H1 (cell line): Measurements from ENCODE around the gene TNNI2. TPM values are rescaled to one million over a fixed set of nuclear protein-coding genes. Genes with fewer than 3 reads are reported as not detected.
"Not testable (repeated sequence)": the region's sequence is repeated elsewhere in the genome, so short reads cannot be mapped to it uniquely, and the experiment has no call there.

ENCODE experiments used
- CTCF ChIA-PET: fragments of 300-600 bp; sonication (Branson Sonifier 250); formaldehyde crosslinking; loops from one replicate; lab custom pipeline; 2021; ENCODE audit not compliant: partially characterized antibody; lab: Charles Lee
- POLR2A ChIA-PET: fragments of 300-600 bp; sonication (Branson Sonifier 250); formaldehyde crosslinking; loops from one replicate; lab custom pipeline; 2021; ENCODE audit warnings: inconsistent platforms; ENCODE audit not compliant: partially characterized antibody; lab: Charles Lee
- DNase-seq, 2 experiments: peaks; one replicate each; pipeline versions ENCODE4 v3.0.0 to v3.0.0-alpha.2; 2010 to 2022; ENCODE audit warnings: low spot score in 2 of 2, low read depth in 1 of 2, mixed read lengths in 1 of 2
- FAIRE-seq: peaks from 2 replicates; lab custom pipeline; 2011; peaks lifted over from hg19 to GRCh38; lab: Jason Lieb, UNC
- H2AFZ ChIP-seq: 2 replicates; pipeline ENCODE4 v1.8.1; 2012; ENCODE audit warnings: low read length, inconsistent platforms
- H2AK5ac ChIP-seq: 2 replicates; pipeline ENCODE4 v1.6.1; 2013; ENCODE audit warnings: low read depth, low read length
- H2BK120ac ChIP-seq: replicated peaks from 2 replicates; pipeline ENCODE3; 2013; ENCODE audit warnings: low read depth, low read length, inconsistent platforms
- H2BK12ac ChIP-seq: 2 replicates; pipeline ENCODE4 v1.6.1; 2013; ENCODE audit warnings: low read depth, low read length
- H2BK15ac ChIP-seq: 2 replicates; pipeline ENCODE4 v1.6.1; 2013; ENCODE audit warnings: low read length
- H2BK20ac ChIP-seq: 2 replicates; pipeline ENCODE4 v1.6.1; 2013; ENCODE audit warnings: low read length
- H2BK5ac ChIP-seq: 2 replicates; pipeline ENCODE4 v1.6.1; 2013; ENCODE audit warnings: low read depth, low read length
- H3K14ac ChIP-seq: 2 replicates; pipeline ENCODE4 v1.6.1; 2013; ENCODE audit warnings: inconsistent platforms; ENCODE audit not compliant: insufficient read length
- H3K18ac ChIP-seq: 2 replicates; pipeline ENCODE4 v1.6.1; 2013; ENCODE audit warnings: low read length; ENCODE audit errors: extremely low read depth
- H3K23ac ChIP-seq: 2 replicates; pipeline ENCODE4 v1.6.1; 2013; ENCODE audit warnings: inconsistent platforms; ENCODE audit not compliant: insufficient read length
- H3K23me2 ChIP-seq: 2 replicates; pipeline ENCODE4 v1.6.1; 2013; ENCODE audit warnings: low read depth, low read length
- H3K27ac ChIP-seq: 2 replicates; pipeline ENCODE4 v1.6.1; 2011; ENCODE audit warnings: low read depth, low read length, inconsistent platforms
- H3K27me3 ChIP-seq, 4 experiments: replicated peaks in 1 of 4; 1 replicate in 1 of 4; 2 replicates in 3 of 4; pipeline versions ENCODE4 v1.6.1 to v1.8.1; 2011 to 2013; ENCODE audit warnings: low read length in 3 of 4, mild to moderate bottlenecking in 3 of 4, inconsistent platforms in 2 of 4, mixed read lengths in 2 of 4, moderate library complexity in 1 of 4; ENCODE audit not compliant: control insufficient read depth in 3 of 4, insufficient read depth in 3 of 4; ENCODE audit errors: extremely low read depth in 1 of 4
- H3K36me3 ChIP-seq, 4 experiments: 2 replicates each; pipeline versions ENCODE4 v1.6.1 to v1.8.1; 2011 to 2013; ENCODE audit warnings: mild to moderate bottlenecking in 4 of 4, low read length in 3 of 4, moderate library complexity in 2 of 4, control low read depth in 1 of 4, inconsistent platforms in 1 of 4; ENCODE audit not compliant: insufficient read depth in 4 of 4, control insufficient read depth in 2 of 4
- H3K4ac ChIP-seq: replicated peaks from 2 replicates; pipeline ENCODE3; 2013; ENCODE audit warnings: low read length, low read depth, mixed read lengths, inconsistent platforms; ENCODE audit not compliant: insufficient read length
- H3K4me1 ChIP-seq, 4 experiments: replicated peaks in 1 of 4; 1 replicate in 1 of 4; 2 replicates in 3 of 4; pipeline versions ENCODE4 v1.6.1 to v1.8.1; 2011 to 2013; ENCODE audit warnings: low read length in 3 of 4, inconsistent platforms in 2 of 4, mixed read lengths in 1 of 4; ENCODE audit not compliant: insufficient read depth in 4 of 4, control insufficient read depth in 3 of 4
- H3K4me2 ChIP-seq, 2 experiments: 2 replicates each; pipeline versions ENCODE4 v1.6.1 to v1.8.1; 2011 to 2013; ENCODE audit warnings: low read depth in 2 of 2, low read length in 2 of 2, control low read depth in 1 of 2, inconsistent platforms in 1 of 2, mild to moderate bottlenecking in 1 of 2; ENCODE audit not compliant: insufficient read depth in 1 of 2
- H3K4me3 ChIP-seq, 4 experiments: fragments of 200-600, 300-600 bp in 1 of 4; sonication (generic), shearing (Covaris generic), sonication (Bioruptor Twin) in 1 of 4; 2 replicates each; pipeline versions ENCODE4 v1.5.1 to v1.8.1; 2011 to 2016; ENCODE audit warnings: low read length in 4 of 4, low read depth in 3 of 4, control low read depth in 2 of 4, inconsistent platforms in 2 of 4, mild to moderate bottlenecking in 2 of 4, mixed read lengths in 1 of 4, moderate library complexity in 1 of 4; ENCODE audit not compliant: insufficient read depth in 2 of 4; ENCODE audit errors: extremely low read depth in 1 of 4
- H3K56ac ChIP-seq: replicated peaks from 2 replicates; pipeline ENCODE3; 2013; ENCODE audit warnings: low read depth, mild to moderate bottlenecking, mixed read lengths, low read length, inconsistent platforms; ENCODE audit not compliant: insufficient read length
- H3K79me1 ChIP-seq: 2 replicates; pipeline ENCODE4 v1.6.1; 2013; ENCODE audit warnings: low read depth, low read length, control low read depth
- H3K79me2 ChIP-seq, 2 experiments: 2 replicates each; pipeline versions ENCODE4 v1.6.1 to v1.8.1; 2012 to 2013; ENCODE audit warnings: low read length in 2 of 2, mild to moderate bottlenecking in 2 of 2, inconsistent platforms in 1 of 2; ENCODE audit not compliant: insufficient read depth in 2 of 2, control insufficient read depth in 1 of 2
- H3K9ac ChIP-seq, 4 experiments: replicated peaks in 1 of 4; 1 replicate in 1 of 4; 2 replicates in 3 of 4; pipeline versions ENCODE4 v1.6.1 to v1.8.1; 2011 to 2013; ENCODE audit warnings: low read depth in 3 of 4, low read length in 3 of 4, control low read depth in 2 of 4, mild to moderate bottlenecking in 2 of 4, moderate library complexity in 2 of 4, inconsistent platforms in 1 of 4; ENCODE audit errors: extremely low read depth in 1 of 4
- H3K9me3 ChIP-seq, 2 experiments: 2 replicates each; pipeline versions ENCODE4 v1.6.1 to v1.8.1; 2012 to 2013; ENCODE audit warnings: mild to moderate bottlenecking in 2 of 2, moderate library complexity in 2 of 2, control low read depth in 1 of 2, inconsistent platforms in 1 of 2, low read depth in 1 of 2, low read length in 1 of 2, mixed read lengths in 1 of 2; ENCODE audit not compliant: insufficient read depth in 2 of 2
- H4K20me1 ChIP-seq, 2 experiments: replicated peaks in 1 of 2; 2 replicates each; pipeline versions ENCODE3 to v1.8.1; 2011 to 2013; ENCODE audit warnings: inconsistent platforms in 2 of 2, low read length in 2 of 2, mild to moderate bottlenecking in 1 of 2; ENCODE audit not compliant: insufficient read depth in 2 of 2, control insufficient read depth in 1 of 2
- H4K5ac ChIP-seq: 2 replicates; pipeline ENCODE4 v1.6.1; 2013; ENCODE audit warnings: low read length, low read depth, mixed read lengths, inconsistent platforms; ENCODE audit not compliant: insufficient read length
- H4K8ac ChIP-seq: 2 replicates; pipeline ENCODE4 v1.8.0; 2013; ENCODE audit warnings: mild to moderate bottlenecking, moderate library complexity, low read length, inconsistent platforms; ENCODE audit not compliant: insufficient read depth; ENCODE audit errors: extremely low read depth
- H4K91ac ChIP-seq: replicated peaks from 2 replicates; pipeline ENCODE3; 2013; ENCODE audit warnings: low read length, mixed read lengths, inconsistent platforms; ENCODE audit not compliant: insufficient read length
- WGBS, 2 experiments: shearing (Covaris generic) in 1 of 2; methylation state at CpG; one replicate each; pipeline versions ENCODE4 v1.1.6 to v1.1.7; 2013 to 2015; ENCODE audit warnings: low lambda C conversion rate in 2 of 2, mixed read lengths in 2 of 2, inconsistent platforms in 1 of 2, low coverage in 1 of 2, missing lambda C conversion rate in 1 of 2; ENCODE audit not compliant: insufficient replicate concordance in 2 of 2, insufficient coverage in 1 of 2, insufficient read length in 1 of 2; ENCODE audit errors: extremely low coverage in 1 of 2, missing lambda C conversion rate in 1 of 2; 5-methylcytosine and 5-hydroxymethylcytosine counted together
- polyA plus RNA-seq, 7 experiments: library from polyadenylated mRNA; depleted of rRNA in 3 of 7; stranded (reverse) in 5 of 7; unstranded in 2 of 7; fragments of >200 nt in 5 of 7; fragments of 200-250 nt in 2 of 7; gene quantifications; 1 replicate in 5 of 7; 2 replicates in 1 of 7; 4 replicates in 1 of 7; pipeline versions ENCODE4 v1.2.1 to v1.2.3, GENCODE V29; 2011 to 2013; ENCODE audit warnings: missing spikeins in 2 of 7, mixed read lengths in 2 of 7
- total RNA-seq: library from RNA; stranded (reverse); fragmentation: NEBNext Ultra II Directional; extraction: Animal tissue kit (Norgen Biotek cat#: 25700); gene quantifications from 2 replicates; pipeline ENCODE4 v1.2.1, GENCODE V29; 2021

TNNI2 gene
- total and polyA plus RNA-seq, 2 of the 8 experiments (the other 6 are each of a cell fraction or from before 2014, with no cell fraction given): not detected

DNA sequence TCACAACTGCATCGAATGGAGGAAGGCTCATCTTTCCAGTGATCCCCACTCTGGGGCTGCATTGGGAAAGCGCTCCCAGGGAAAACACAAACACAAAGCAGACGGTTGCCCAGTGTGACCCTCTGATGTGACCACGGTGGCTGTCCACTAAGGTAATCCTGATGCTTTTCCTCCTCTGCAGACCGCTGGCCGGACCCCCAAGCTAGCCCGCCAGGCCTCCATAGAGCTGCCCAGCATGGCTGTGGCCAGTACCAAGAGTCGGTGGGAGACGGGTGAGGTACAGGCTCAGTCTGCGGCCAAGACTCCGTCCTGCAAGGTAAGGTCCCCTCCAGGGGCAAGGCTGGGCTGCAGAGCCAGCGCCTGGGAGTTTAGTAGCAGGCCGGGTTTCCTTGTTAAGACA, 47.8 kb downstream of the TNNI2 start:
- H2BK20ac ChIP-seq, H2AK5ac ChIP-seq, H3K14ac ChIP-seq, H4K5ac ChIP-seq, H3K27ac ChIP-seq, H2BK120ac ChIP-seq, H2BK12ac ChIP-seq, H3K9me3 ChIP-seq, H2BK15ac ChIP-seq, H3K79me2 ChIP-seq, H4K20me1 ChIP-seq, H3K4ac ChIP-seq, H3K79me1 ChIP-seq, POLR2A ChIA-PET, H3K18ac ChIP-seq, H3K27me3 ChIP-seq, H4K8ac ChIP-seq, H3K36me3 ChIP-seq, H3K56ac ChIP-seq, H3K4me1 ChIP-seq, DNase-seq, H3K23ac ChIP-seq, H3K4me3 ChIP-seq, H3K9ac ChIP-seq, H4K91ac ChIP-seq, H3K4me2 ChIP-seq, FAIRE-seq, H2BK5ac ChIP-seq, H2AFZ ChIP-seq: not testable (repeated sequence)
- WGBS, 2 experiments: 83% methylated on average over 13 of the region's 13 CpGs; no CpG with 5 or more reads in 1 of the 2 experiments
- CTCF ChIA-PET: interaction anchor here (1.6 to 1.8 kb wide), 2 partner anchors 8 to 10 kb away, joined by 6 to 7 read pairs; no protein-coding TSS in a partner anchor
- H3K23me2 ChIP-seq: peaks cover 16% of the 10 kb centered on the region; the same call in 1 of the 2 replicates
